ENCODE measurements around the gene NRCAM.

Gene NRCAM

DNA sequence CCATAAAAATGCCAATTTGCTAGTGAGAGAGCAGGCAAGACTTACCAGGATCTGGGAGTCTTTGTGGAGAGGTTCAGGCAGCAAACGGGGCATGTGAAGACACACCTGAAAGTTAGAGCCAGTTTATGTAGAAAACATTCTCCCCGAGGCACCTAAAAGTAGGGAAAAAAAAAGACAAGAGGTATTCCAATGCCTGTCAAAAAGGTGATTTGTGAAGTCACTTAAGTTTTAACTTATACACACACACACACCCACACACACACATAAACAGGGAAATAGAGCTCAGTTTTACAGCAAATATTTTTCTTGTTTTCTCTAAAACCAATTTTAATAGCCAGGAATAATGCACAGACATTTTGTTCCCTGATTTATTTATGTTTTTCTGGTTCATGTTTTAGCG, 326.0 kb downstream of the NRCAM start, which contains the start of gene LAMB4:
Gene LAMB4, minus strand, starts transcription at position 101 of the 400 bp plus-strand sequence. CDS start 7,197 bp downstream, outside the sequence.
- H3K4me3 ChIP-seq (ENCODE audit: low read length) = no peak within 1 kb of the TSS
- no peak within 1 kb of the TSS for H3K27ac ChIP-seq (ENCODE audit: low read depth, low read length)
- H3K9ac ChIP-seq (ENCODE audit: low read length) = no peak within 1 kb of the TSS
- no peaks in the 10 kb centered on the region for H3K27me3 ChIP-seq (ENCODE audit: control insufficient read depth, insufficient read depth, low read length)
- no peaks in the 10 kb centered on the region for H3K4me1 ChIP-seq (ENCODE audit: control insufficient read depth, insufficient read depth, low read length)
- H3K36me3 ChIP-seq (ENCODE audit: control insufficient read depth, insufficient read depth, low read length) = no peaks in the 10 kb centered on the region

DNA sequence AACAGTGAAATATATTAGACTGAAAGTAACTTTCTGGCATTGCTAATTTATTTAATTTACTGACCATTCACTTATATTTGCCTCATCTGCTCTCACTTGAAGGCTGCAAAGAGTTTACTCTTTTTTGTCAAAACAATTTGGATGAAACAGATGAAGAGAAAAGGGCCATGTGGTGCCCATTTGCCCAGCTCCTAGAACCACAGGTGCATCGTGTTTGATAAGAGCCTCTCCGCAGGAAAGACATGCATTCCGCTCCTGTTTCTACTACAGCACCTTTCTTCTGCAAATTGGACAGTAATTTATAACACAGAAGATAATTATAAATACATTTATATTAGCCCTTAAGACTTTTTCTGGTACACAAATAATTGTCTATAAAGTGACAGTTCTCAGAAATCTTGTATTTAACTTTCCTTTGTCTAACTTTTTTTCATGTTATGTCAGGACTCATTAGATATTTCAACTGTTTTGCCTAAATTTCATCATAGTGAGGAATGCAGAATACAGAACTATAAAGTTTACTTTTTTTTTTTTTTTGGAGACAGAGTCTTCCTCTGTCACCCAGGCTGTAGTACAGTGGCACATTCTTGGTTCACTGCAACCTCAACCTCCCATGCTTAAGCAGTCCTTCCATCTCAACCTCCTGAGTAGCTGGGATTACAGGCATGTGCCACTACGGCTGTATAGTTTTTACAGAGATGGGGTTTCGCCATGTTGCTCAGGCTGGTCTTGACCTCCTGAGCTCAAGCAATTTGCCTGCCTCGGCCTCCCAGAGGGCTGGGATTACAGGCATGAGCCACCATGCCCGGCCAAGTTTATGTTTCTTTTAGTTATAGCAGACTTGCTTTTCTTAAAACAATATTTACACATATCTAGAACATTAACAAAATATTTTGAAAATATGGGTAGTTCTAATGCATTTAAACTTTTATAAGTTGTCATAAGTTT, 326.9 kb downstream of the NRCAM start:
- H3K27ac ChIP-seq (ENCODE audit: low read depth, low read length) = no peak overlapping the region
- no peak overlapping the region for H3K9ac ChIP-seq (ENCODE audit: low read length)
- no peaks in the 10 kb centered on the region for H3K36me3 ChIP-seq (ENCODE audit: control insufficient read depth, insufficient read depth, low read length)
- no peaks in the 10 kb centered on the region for H3K27me3 ChIP-seq (ENCODE audit: control insufficient read depth, insufficient read depth, low read length)
- no peak overlapping the region for H3K4me3 ChIP-seq (ENCODE audit: low read length)
- H3K4me1 ChIP-seq (ENCODE audit: control insufficient read depth, insufficient read depth, low read length) = no peaks in the 10 kb centered on the region

DNA sequence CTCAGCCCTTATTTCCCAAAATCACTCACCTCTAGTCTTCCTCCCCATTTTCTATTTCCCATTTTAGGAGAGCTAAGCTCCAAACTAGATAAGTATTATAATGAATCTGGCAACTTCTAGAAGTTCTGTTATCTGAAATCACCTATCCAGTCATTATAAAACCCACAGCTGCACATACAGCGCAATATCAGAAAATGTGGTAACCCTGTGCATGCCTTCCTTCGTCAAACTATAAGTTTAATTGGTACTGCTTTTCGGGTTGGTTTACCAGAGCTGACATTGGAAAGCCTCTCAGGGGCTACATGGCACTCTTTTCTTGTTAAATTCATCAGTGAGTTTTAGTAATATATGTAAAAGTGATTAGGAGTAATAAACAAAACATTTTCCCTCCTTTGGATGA, 327.7 kb downstream of the NRCAM start:
- H3K36me3 ChIP-seq (ENCODE audit: control insufficient read depth, insufficient read depth, low read length) = no peaks in the 10 kb centered on the region
- no peak overlapping the region for H3K27ac ChIP-seq (ENCODE audit: low read depth, low read length)
- no peaks in the 10 kb centered on the region for H3K4me1 ChIP-seq (ENCODE audit: control insufficient read depth, insufficient read depth, low read length)
- no peak overlapping the region for H3K9ac ChIP-seq (ENCODE audit: low read length)
- H3K27me3 ChIP-seq (ENCODE audit: control insufficient read depth, insufficient read depth, low read length) = no peaks in the 10 kb centered on the region
- no peak overlapping the region for H3K4me3 ChIP-seq (ENCODE audit: low read length)

DNA sequence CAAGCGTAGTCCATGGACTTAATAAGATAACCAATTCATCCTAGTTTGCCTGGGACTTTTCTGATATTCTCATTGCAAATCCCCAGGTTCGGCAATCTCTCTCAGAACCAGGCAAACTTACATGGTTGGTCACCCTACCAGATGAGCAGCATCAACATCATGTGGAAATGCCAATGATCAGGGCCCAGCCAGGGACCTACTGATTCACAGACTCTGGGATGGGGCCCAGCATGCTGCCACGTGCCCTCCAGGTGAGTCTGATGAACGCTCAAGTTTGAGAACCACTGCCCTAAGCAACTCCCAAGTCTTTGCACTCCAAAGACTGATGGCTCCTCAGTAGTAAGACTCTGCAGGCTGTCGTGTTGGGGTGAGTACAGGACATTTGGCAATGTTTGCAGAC, 328.8 kb downstream of the NRCAM start:
- H3K4me3 ChIP-seq (ENCODE audit: low read length) = no peak overlapping the region
- no peak overlapping the region for H3K27ac ChIP-seq (ENCODE audit: low read depth, low read length)
- no peaks in the 10 kb centered on the region for H3K36me3 ChIP-seq (ENCODE audit: control insufficient read depth, insufficient read depth, low read length)
- H3K4me1 ChIP-seq (ENCODE audit: control insufficient read depth, insufficient read depth, low read length) = no peaks in the 10 kb centered on the region
- no peaks in the 10 kb centered on the region for H3K27me3 ChIP-seq (ENCODE audit: control insufficient read depth, insufficient read depth, low read length)
- H3K9ac ChIP-seq (ENCODE audit: low read length) = no peak overlapping the region

DNA sequence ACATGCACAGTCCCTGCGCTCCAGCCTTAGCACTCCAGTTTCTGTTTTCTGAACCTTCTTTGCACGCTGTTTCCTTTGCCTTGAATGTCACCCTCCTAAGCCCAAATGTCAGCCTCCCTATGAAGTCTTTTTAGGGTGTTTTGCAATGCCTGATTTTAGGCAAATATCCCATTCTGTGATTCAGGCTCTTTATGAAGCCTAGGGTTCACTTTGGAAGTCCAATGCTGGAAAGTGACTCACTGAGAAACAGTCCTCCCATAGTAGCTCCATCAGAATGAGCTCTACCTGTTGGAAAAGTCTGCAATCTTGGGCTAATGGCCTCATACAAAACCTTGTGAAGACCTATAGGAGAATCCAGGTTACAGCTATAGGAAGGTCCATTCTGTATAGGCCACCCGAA, 331.4 kb downstream of the NRCAM start:
- Histone ChIP-seq H3K4me3 (ENCODE audit: low read length) (no peak overlapping the region), H3K4me1 (ENCODE audit: control insufficient read depth, insufficient read depth, low read length) (no peaks in the 10 kb centered on the region), H3K27me3 (ENCODE audit: control insufficient read depth, insufficient read depth, low read length) (no peaks in the 10 kb centered on the region), H3K36me3 (ENCODE audit: control insufficient read depth, insufficient read depth, low read length) (no peaks in the 10 kb centered on the region), H3K9ac (ENCODE audit: low read length) (no peak overlapping the region), H3K27ac (ENCODE audit: low read depth, low read length) (no peak overlapping the region)

DNA sequence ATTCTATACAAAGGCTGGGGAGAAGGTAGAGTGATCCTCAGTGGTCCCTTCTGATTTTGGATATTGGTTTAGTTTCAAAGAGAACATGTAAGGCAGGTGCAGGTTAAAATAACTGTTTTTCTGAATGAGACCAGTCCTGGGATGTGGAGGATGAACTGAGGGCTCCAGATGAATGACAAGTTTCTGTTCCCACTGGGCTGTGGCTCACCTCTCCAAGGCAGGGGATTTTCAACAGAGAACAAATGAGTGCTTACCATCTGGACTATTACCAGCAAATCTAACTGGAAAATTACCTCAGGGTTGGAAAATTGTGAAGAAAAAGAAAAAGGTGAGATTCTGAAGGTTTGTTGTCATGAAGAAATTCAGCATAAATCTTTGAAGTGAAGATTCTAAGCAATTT, 334.1 kb downstream of the NRCAM start:
- Histone ChIP-seq H3K9ac (ENCODE audit: low read length) (no peak overlapping the region), H3K36me3 (ENCODE audit: control insufficient read depth, insufficient read depth, low read length) (no peaks in the 10 kb centered on the region), H3K27ac (ENCODE audit: low read depth, low read length) (no peak overlapping the region), H3K4me1 (ENCODE audit: control insufficient read depth, insufficient read depth, low read length) (no peaks in the 10 kb centered on the region), H3K4me3 (ENCODE audit: low read length) (no peak overlapping the region), H3K27me3 (ENCODE audit: control insufficient read depth, insufficient read depth, low read length) (no peaks in the 10 kb centered on the region)

DNA sequence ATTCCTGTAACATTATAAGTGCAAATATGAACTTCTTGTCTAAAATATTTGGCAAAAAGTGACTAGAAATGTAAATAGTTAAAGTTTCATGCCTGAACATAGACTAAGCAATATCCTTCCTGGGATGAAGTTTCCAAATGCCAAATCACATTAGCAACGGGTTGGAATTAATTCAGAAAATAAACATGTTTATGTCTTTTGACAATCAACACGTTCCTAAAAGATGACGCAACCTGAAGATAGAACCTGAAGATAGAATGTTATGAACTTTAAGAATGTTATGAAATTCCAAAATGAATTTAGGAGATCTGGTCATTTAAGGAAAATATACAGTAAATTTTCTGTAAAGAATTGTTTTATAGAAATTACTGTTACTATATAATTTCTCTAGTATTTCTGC, 335.3 kb downstream of the NRCAM start:
- H3K27ac ChIP-seq (ENCODE audit: low read depth, low read length) = no peak overlapping the region
- H3K9ac ChIP-seq (ENCODE audit: low read length) = no peak overlapping the region

DNA sequence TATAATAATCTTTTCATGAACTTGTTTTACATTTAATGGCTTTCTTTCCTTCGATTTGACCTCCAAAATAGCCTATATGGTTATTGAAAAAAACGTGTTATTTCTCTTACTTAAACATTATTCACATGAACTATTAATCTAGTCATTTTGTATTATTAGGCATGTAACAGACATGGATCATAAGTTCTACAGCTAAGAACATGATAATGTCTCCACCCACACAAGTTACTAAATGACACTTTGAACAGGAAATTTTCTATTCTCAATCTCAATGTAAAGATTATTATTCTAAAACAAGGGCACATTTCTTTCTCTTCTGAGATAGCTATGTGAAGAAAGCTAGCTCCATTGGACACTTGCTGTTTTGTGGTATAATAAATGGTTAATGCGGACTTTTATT, 336.0 kb downstream of the NRCAM start:
- Histone ChIP-seq H3K9ac (ENCODE audit: low read length) (no peak overlapping the region), H3K4me1 (ENCODE audit: control insufficient read depth, insufficient read depth, low read length) (no peaks in the 10 kb centered on the region), H3K4me3 (ENCODE audit: low read length) (no peak overlapping the region), H3K27me3 (ENCODE audit: control insufficient read depth, insufficient read depth, low read length) (no peaks in the 10 kb centered on the region), H3K36me3 (ENCODE audit: control insufficient read depth, insufficient read depth, low read length) (no peaks in the 10 kb centered on the region), H3K27ac (ENCODE audit: low read depth, low read length) (no peak overlapping the region)

More for the DNA sequence above, 335.3 kb downstream of the NRCAM start:
- no peak overlapping the region for H3K4me3 ChIP-seq (ENCODE audit: low read length)
- no peaks in the 10 kb centered on the region for H3K36me3 ChIP-seq (ENCODE audit: control insufficient read depth, insufficient read depth, low read length)
- H3K27me3 ChIP-seq (ENCODE audit: control insufficient read depth, insufficient read depth, low read length) = no peaks in the 10 kb centered on the region
- no peaks in the 10 kb centered on the region for H3K4me1 ChIP-seq (ENCODE audit: control insufficient read depth, insufficient read depth, low read length)

DNA sequence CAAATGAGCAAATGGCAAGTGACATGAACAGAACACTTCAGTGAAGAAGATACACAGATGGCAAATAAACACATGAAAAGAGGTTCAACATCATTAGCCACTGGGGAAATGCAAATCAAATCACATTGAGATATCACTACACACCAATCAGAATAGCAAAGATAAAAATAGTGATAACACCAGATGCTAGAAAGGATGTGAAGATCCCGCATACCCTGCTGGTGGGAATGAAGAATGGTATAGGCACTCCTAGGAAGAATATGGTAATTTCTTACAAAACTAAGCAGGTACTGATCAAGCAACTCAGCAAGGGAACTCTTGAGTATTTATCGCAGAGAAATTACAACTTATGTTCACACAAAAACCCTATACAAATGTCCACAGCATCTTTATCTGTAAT, 337.3 kb downstream of the NRCAM start:
- Histone ChIP-seq H3K27ac (ENCODE audit: low read depth, low read length) (no peak overlapping the region), H3K9ac (ENCODE audit: low read length) (no peak overlapping the region), H3K27me3 (ENCODE audit: control insufficient read depth, insufficient read depth, low read length) (no peaks in the 10 kb centered on the region), H3K4me3 (ENCODE audit: low read length) (no peak overlapping the region), H3K36me3 (ENCODE audit: control insufficient read depth, insufficient read depth, low read length) (no peaks in the 10 kb centered on the region), H3K4me1 (ENCODE audit: control insufficient read depth, insufficient read depth, low read length) (no peaks in the 10 kb centered on the region)

DNA sequence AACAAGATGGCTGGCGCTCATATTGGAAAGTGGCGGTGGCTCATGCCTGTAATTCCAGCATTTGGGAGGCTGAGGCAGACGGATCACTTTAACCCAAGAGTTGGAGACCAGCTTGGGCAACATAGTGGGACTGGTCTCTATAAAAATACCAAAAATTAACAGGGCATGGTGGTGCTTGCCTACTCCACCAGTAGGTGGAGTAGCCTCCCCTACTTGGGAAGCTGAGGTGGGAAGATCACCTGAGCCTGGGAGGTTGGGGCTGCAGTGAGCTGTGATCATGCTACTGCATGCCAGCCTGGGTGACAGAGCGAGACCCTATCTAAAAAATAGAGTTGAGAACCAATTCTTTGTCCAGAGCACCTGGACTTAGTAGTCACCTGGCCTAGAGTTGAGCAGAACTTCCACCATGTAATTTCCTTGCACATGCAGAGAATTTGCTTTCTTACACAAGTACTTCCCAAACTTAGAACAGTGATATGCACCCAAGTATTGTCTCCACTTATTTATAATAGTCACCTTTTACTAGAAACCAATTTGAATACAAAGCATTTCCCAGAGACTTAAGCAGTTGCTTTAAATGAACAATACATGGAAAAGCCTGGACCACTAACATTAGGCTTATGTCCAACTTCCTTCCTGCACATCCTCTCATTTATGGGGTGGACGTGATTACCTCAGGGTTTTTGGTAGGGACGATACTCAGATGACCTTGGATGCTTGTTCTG, 342.0 kb downstream of the NRCAM start:
- Histone ChIP-seq H3K4me3 (ENCODE audit: low read length) (no peak overlapping the region), H3K36me3 (ENCODE audit: control insufficient read depth, insufficient read depth, low read length) (no peaks in the 10 kb centered on the region), H3K27ac (ENCODE audit: low read depth, low read length) (no peak overlapping the region), H3K9ac (ENCODE audit: low read length) (no peak overlapping the region), H3K4me1 (ENCODE audit: control insufficient read depth, insufficient read depth, low read length) (no peaks in the 10 kb centered on the region), H3K27me3 (ENCODE audit: control insufficient read depth, insufficient read depth, low read length) (no peaks in the 10 kb centered on the region)

DNA sequence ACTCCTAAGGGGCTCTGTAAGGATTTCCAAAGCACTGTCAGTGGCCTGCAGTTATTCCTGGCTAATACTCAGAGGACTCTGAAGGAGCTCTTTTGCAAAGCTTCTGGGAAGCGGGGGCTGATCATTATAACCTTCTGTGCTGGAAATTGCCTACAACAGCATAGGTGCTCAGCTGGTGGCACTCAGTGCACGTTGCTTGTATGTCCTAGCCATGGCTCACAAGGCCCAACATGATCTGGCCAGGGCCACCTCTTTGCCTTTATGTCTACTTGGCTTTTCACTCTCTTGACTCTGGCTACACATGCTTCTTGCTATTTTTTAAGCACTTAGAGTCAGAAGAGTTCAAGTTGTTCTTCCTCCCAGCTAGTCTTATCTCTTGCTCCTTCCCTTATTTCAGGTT, 343.6 kb downstream of the NRCAM start:
- Histone ChIP-seq H3K27ac (ENCODE audit: low read depth, low read length) (no peak overlapping the region), H3K36me3 (ENCODE audit: control insufficient read depth, insufficient read depth, low read length) (no peaks in the 10 kb centered on the region), H3K4me3 (ENCODE audit: low read length) (no peak overlapping the region), H3K4me1 (ENCODE audit: control insufficient read depth, insufficient read depth, low read length) (no peaks in the 10 kb centered on the region), H3K27me3 (ENCODE audit: control insufficient read depth, insufficient read depth, low read length) (no peaks in the 10 kb centered on the region), H3K9ac (ENCODE audit: low read length) (no peak overlapping the region)

DNA sequence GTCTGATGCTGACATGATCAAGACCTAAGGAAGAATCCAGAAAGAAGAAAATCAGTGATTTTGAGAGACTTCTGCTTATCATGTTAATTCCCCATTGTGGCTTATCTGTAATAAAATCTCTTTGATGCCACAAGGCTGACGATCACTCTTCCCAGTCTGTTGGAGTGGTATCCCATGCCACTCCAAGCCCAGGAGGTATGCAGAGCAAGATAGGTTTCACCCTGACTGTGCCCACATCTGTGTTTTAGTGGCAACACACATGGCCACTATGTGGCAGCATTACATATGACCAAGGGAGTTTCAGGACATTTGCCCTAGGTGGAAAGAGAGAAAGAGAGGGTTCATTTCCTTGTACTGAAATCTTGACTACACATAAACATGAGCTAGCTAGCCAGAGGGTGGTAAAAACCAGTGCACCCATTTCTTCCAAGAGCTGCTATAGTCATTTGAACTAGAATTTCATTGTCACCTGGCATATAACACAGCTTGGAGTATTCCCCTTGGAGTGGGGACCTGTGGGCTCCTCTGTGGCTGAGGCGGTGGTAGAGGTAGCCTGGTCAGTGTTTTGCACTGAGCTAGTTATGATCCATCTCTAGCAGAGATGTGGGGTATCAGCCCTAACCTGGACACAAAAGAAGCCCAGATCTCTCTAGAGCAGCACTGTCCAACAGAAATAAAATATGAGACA, 346.9 kb downstream of the NRCAM start:
- H3K36me3 ChIP-seq (ENCODE audit: control insufficient read depth, insufficient read depth, low read length) = no peaks in the 10 kb centered on the region
- no peak overlapping the region for H3K27ac ChIP-seq (ENCODE audit: low read depth, low read length)
- H3K27me3 ChIP-seq (ENCODE audit: control insufficient read depth, insufficient read depth, low read length) = no peaks in the 10 kb centered on the region
- H3K9ac ChIP-seq (ENCODE audit: low read length) = no peak overlapping the region
- no peaks in the 10 kb centered on the region for H3K4me1 ChIP-seq (ENCODE audit: control insufficient read depth, insufficient read depth, low read length)
- no peak overlapping the region for H3K4me3 ChIP-seq (ENCODE audit: low read length)

All from rectal smooth muscle tissue (tissue), 1 donor.